GM21367 (cell line): Measurements from ENCODE around the gene FAM156B.
"Not testable (repeated sequence)": the region's sequence is repeated elsewhere in the genome, so short reads cannot be mapped to it uniquely, and the experiment has no call there.

Experiments used
- ATAC-seq: cut with Tn5 transposase; IDR thresholded peaks from one replicate; pipeline ENCODE4 v1.9.1; 2021; ENCODE audit not compliant: unreplicated experiment

Gene FAM156B

DNA sequence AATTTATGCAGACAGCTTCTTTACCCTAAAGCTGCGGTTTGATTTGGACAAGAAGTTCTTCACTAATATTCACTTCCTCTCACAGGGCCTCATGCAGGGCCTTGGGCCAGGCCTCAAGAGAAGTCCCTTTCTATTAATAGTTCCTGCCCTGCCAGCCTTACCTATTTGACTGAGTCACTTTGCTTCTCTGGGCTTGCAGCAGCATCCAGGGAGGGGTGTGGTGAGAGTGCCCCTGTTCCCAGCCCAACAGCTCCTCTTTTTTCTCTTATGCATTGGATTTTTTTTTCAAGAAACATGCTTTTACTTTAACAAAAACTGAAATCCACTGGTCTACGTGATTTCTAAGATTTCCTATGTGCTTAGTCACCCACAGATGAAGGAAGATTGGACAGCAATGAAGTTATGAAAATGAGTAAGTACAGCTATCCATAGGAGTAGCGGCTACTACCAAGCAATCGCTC lies 26.7 kb downstream of the FAM156B start:
- peak; percentile 56 for ATAC-seq

DNA sequence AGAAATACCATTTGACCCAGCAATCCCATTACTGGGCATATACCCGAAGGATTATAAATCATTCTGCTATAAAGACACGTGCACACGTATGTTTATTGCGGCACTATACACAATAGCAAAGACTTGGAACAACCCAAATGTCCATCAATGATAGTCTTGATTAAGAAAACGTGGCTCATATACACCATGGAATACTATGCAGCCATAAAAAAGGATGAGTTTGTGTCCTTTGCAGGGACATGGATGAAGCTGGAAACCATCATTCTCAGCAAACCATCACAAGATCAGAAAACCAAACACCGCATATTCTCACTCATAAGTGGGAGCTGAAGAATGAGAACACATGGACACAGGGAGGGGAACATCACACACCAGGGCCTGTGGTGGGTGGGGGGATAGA lies 33.1 kb downstream of the FAM156B start:
- ATAC-seq: not testable (repeated sequence)

DNA sequence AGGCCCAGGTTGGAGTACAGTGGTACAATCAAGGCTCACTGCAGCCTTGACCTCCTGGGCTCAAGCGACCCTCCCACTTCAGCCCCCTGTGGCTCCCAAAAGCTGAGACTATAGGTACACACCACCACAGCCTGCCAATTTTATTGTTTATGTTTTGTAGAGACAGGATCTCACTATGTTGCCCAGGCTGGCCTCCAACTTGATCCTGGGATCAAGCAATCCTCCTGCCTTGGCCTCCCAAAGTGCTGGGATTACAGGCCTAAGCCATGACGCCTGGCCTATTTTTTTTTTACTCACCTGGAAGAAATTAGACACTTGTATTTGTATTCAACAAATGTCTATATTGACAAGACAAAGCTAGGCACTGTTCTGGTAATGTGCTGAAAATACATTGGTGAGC lies 36.1 kb downstream of the FAM156B start:
- no peak for ATAC-seq

DNA sequence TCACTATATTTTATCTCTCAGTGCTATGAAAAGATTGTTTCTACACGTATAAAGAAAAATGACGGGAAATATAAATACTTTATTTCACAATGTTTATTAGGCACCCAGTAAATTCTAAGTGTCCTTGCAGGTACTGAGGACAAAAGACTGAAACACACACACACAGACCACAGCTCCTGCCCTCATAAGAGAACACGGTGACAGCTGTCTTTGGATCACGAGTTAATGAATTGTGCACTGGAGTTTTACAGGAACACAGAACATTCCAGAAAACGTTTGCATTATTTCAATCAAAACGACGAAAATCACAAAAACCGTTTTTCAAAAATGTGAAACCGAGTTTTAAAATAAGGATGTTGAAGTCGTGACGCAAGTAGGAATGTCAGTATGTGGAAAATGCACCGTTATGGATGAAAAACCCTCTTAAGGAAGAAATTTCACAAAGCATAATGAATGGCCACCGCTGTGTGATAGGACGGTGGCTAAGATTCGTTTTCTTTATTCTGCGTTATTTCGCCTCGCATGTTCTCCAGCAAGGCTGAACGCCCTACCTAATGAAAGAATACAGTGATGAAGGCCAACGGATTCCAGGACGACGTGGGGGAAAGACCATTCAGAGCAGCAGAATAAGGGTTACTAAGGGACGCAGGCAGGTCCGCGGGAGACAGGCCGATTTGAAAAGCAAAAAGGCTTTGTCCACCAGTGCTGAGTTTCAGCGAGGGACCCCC lies 37.0 kb downstream of the FAM156B start:
- ATAC-seq: no peak

DNA sequence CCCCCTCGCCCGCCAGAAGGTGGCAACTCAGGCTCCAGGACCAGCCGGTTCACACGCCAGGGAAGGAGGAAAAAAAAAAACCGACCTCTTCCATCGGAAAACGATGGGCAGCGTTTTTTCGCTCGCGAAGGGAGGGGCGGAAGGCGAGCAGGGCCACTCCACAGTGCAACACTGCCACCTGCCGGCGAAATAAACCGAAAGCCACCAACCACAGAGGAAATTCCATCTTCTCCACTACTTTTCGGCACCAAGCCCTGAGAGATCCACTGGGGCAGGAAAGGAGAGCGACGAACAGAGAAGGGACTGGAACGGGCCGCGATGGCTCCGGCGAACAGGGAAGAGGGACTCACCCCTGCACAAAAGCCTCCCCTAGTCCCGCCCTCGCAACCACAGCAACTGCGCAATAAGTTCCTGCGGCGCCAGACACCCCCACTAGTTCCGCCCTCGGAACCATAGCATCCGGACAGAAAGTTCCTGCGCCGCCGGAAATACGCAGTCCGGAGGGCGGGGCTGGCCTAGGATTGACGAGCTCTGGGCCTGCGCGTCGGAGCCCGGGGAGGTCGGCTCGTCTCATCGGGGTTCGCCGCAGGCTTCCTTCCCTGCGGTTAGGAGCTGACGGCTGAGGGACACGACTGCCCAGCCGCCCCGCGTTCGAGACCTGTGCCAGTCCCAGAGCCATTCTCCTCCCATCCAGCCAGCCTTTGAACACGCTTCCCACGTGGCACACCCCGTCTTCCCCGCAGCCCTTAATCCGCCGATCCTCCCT lies 37.8 kb downstream of the FAM156B start:
- peak; percentile 82 for ATAC-seq

DNA sequence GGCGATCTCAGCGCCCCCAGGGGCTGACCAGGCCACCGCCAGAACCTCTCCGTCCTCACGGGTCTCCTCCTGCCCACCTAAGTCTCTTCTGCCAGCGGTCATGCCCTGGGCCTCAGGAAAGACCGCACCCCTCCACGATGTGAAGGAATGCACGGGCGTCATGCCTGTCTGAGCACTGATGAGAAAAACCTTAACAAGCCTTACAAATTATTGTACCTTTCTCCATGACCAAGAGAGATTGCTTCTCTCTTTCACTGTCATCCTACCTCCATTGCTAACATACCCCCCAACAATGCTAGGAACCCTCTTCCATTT lies 38.3 kb downstream of the FAM156B start:
- not testable (repeated sequence) for ATAC-seq

DNA sequence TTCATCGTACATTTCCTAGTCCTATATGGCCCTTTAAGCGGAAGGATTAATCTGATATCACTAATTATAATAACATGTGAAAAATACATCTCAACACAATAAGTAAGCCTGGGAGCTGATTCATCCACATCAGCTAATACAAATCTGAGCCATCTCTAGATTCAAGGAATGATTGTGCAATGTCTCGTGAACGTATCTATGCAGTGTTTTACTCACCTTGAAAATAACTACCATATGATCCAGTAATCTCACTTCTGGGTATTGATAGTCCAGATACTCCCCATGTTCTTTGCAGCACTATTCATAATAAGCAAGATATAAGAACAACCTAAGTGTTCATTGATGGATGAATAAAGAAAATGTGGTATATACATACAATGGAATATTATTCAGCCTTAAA lies 43.6 kb downstream of the FAM156B start:
- not testable (repeated sequence) for ATAC-seq

DNA sequence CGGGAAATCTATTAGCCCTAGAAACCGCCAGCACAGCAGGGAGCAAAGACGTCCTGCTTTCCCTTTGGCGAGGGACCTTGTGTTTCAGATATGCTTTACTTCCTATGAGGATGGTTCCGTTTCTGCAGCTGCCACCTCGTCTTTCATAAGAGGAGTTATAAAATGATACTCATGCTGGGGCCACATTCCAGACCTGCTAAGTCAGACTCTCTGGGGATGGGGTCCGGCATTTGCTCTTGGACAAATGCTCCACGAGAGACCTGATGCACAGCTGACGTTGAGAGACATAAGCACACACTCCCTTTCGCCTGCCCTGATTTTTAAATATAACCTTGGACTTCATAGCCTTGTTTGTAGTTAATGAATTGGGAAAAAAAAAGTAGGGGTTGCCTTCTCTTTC lies 44.6 kb downstream of the FAM156B start:
- ATAC-seq: not testable (repeated sequence)

DNA sequence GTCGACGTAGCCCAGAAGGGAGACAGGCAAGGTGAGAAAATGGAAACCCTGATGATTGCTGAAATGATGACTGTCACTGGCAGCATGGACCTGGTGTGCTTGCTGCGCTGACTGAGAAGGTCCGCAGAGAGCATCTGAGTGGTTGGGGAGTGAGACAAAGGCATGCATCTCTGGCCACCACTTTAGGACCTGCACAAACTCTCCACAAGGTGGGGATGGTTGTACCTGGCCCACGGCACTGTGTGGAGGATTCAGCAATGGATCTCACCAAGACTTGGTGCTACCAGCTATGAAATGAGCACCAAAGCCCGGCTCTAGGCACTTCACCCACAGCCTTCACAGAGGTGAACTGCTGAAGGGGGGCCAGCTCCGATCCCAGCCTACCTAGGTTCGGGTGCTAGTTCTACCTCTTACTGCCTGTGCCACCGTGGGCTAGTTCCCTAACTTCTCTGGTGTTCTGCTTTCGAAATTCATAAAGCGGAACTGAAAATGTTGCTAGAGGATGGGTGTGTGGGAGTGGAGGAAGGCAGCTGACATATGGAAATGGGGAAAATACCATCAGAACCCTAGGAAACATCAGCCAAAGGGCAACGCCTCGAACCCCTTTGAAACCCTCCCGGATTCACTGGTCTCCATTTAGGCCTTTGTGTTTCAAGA lies 48.8 kb downstream of the FAM156B start:
- ATAC-seq: not testable (repeated sequence)

DNA sequence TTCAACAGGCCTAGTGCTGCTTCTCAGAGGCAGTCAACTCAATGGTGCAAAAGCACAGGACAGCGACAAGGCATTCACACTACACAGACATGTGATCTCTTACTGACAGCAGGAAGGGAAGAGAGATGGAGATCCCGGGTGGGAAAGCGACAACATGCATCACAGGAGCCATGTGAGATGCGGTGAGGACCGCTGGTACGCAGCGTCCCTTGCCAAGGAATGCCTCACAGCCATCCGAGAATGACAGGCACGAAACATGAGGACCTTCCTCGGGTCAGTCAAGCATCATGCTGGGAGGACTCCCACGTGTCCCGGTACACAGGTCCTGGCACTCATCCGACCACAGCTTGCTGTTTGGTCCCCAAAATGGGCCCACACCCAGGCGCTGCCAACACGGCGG lies 50.4 kb downstream of the FAM156B start:
- not testable (repeated sequence) for ATAC-seq

DNA sequence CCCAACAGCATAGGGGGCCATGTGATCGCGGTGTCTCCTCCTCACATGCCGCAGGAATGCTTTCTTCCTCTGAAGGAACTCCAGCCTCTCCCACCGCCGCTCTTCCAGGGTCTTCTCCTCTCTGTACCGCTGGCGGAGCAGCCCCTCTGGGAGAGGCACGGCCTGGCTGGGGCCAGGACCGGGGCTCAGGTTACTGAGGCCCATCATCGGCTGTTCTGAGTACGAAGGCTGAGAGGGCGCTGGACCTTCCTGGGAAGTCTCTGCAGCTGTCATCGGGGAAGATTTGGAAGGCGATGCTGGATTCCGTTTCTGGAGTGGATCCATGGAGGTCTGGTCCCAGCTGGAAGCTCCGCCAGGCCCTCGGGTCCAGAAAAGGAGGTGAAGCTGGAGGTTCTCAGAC lies 51.1 kb downstream of the FAM156B start:
- not testable (repeated sequence) for ATAC-seq

DNA sequence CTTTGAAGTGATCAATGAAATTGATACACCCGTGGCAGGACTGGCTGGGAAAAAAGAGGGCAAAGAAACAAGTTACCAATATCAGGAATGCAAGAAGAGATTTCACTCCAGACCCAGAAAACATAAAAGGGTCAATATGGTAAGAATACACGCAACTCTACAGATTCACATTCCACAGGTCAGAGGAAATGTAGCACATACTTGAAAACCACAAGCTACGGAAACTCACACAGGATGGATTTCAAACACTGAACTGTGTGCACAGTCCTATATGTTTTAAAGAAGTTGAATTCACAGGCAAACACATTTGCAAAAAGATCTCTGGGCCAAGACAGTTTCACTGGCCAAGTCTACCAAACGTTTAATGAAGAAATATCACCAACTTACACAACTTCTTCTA lies 52.2 kb downstream of the FAM156B start:
- ATAC-seq: not testable (repeated sequence)

DNA sequence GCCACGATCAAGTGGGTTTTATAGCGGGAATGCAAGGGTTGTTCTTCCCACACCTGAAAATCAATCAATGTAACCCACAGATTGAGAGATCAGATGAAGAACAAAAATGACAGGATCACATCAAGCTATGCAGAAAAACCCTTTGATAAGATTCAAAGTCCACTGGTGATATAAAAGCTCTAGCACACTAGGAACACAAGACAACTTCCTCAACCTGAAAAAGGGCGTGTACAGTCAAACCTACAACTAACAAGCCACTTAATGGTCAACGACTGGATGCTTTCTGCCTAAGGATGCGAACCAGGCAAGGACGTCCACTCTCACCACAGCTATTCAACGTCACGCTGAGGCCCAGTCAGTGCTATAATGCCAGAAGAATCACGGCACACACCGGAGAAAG lies 52.8 kb downstream of the FAM156B start:
- ATAC-seq: not testable (repeated sequence)
